SHP77 treated with DMSO at 0.1 percent for 48 hours (cell line): ENCODE results near the gene RASAL1.
A peak's percentile ranks its signal among the peaks of the same experiment; 100 is the strongest.

Experiments
- DNase-seq: peaks from one replicate; lab custom pipeline; 2025; lab: John Stamatoyannopoulos, UW

RASAL1 gene

GRCh38 chr12:113075137-113075683 is 60.4 kb downstream of the RASAL1 start:
- no peak for DNase-seq

GRCh38 chr12:113073586-113073985 is 62.0 kb downstream of the RASAL1 start:
- DNase-seq = no peak

- peak; percentile 31 for DNase-seq
Observed at GRCh38 chr12:113072136-113072535, 63.4 kb downstream of the RASAL1 start.

DNA sequence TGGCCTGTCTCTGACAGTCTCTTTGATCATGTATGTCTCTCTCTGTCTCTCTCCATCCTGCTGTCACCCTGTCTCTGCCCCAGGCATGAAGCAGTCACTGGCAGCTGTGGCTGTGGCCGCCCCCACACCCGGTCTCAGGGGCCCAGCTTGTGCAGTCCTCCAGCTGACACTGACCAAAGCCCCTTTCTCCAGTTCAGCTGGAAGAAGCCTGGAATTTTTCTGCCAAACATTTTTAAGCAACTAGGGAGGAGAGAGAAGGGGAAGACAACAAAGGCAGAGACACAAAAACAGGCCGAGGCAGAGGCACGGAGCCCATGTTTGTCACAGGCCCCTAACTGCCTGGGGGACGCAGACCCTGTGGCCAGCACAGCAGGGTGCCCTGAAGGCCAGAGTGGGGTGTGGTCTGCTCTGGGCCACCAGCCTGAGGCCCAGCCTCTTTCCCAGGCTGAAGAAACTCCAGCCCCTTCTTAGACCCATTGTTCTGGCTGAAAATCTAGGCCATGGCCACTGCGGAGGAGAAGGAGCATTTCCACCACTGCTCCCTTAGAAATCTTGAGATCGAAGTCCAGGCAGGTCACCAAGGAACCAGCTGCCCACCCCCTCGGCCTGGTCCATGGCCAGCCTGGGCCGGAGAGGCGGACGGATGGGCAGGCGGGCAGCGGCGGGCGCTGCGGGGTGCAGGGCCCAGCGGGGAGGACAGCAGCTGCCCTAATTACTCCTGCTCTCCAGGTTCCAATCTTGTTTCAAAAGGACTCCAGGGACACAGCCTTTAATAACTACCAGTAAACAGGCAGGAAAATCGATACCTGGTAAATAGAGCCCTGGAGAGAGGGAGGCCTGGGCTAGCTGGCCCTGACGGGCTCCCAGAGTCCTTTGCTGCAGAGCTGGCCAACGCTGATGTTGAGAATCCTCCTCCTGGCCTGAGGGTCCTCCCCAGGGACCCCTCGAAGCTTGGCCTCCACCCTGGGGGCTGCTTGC is 64.1 kb downstream of the RASAL1 start:
- peak; percentile 80 for DNase-seq

GRCh38 chr12:113070117-113070906 is 65.2 kb downstream of the RASAL1 start:
- no peak for DNase-seq

DNA sequence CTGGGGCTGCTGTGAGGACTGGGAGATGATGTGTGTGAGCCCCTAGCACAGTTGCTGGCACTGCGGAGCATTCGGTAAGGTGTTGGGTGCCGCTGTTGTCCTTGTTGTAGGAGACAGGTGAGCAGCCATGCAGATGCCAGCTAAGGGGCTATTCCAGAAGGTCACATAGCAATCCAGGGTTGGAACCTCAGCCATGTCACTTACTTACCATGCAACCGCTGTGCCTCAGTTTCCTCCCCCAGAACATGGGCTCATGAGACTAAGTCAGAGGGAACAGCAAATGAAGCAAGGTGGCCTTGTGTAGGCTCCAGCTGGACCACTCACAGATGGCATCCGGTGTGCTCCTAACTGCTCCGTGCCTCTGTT is 65.8 kb downstream of the RASAL1 start:
- no peak for DNase-seq

GRCh38 chr12:113069149-113069548 is 66.4 kb downstream of the RASAL1 start:
- no peak for DNase-seq

DNA sequence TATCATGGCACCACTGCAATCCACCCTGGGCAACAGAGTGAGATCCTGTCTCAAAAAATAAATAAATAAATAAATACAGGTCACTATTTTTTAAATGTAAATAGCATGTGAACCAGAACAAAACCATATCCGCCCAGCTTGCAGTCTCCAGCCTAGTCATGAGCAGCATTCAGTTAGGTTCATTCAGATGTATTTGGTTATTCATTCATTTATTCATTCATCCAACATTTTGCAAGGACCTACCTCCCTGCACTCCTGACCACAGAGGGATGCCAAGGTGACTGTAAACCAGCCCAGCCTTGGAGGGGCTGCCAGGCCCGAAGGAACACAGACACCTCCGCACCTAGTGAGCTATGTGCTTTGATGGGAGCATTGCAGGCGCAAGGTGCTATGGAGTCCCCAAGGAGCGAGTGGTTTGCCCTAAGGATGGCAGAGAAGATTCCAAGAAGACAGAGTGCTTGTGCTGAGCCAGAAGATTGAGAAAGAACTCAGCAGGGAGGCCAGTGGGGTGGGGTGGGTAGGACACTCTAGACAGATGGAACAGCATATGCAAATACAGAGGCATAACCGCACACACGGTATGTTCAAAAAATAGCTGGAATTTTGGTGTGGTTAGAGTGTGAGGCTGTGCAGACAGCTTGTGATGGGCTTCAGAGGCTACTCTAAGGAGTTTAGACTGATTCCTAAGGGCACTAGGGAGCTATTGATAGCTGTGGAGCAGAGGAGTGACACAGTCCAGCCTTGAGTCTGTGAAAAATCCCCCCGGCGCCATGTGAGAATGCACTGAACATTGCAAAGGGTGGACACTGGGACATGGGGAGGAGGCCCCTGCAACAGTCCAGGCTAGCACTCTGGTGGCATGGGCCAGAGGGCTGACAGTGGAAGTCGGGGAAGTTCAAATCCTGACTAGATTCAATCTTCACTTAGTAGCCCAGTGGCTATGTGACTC is 67.3 kb downstream of the RASAL1 start:
- DNase-seq = no peak

GRCh38 chr12:113066813-113067400 is 68.7 kb downstream of the RASAL1 start:
- DNase-seq = no peak

- no peak for DNase-seq
Observed at GRCh38 chr12:113065126-113066007, 70.2 kb downstream of the RASAL1 start.

DNA sequence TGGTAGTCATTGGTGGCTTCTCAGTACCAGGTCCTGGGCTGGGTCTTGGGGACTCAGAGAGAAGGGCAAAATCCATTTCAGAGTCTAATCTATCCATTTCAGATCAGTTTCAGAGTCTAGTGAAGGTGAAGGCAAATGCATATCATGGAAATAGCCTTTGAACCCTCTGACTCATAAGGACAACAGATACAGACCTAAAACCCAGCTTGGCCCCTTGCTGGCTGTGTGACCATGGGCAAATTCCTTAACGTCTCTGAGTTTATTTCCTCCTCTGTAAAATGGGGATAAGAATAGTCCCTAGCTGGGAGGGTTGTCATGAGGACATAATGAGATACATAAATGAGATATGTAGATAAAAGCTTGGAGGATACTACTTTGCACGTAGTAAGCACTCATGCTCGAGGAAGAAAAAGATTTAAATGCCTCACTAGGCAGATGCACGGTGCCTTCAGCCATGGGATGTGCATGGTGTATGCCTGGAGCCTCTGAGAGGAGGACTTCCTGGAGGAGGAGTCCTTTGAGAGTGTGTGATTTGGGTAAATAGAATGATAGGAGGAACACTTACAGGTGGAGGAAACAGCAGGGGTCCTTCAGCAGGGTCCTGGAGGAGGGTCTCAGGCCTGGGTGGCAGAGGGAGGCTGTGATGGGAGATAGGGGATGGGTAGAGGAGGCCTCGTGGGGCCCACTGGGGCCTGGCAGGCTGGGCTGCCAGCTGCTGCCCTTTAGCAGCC is 71.0 kb downstream of the RASAL1 start:
- no peak for DNase-seq

DNA sequence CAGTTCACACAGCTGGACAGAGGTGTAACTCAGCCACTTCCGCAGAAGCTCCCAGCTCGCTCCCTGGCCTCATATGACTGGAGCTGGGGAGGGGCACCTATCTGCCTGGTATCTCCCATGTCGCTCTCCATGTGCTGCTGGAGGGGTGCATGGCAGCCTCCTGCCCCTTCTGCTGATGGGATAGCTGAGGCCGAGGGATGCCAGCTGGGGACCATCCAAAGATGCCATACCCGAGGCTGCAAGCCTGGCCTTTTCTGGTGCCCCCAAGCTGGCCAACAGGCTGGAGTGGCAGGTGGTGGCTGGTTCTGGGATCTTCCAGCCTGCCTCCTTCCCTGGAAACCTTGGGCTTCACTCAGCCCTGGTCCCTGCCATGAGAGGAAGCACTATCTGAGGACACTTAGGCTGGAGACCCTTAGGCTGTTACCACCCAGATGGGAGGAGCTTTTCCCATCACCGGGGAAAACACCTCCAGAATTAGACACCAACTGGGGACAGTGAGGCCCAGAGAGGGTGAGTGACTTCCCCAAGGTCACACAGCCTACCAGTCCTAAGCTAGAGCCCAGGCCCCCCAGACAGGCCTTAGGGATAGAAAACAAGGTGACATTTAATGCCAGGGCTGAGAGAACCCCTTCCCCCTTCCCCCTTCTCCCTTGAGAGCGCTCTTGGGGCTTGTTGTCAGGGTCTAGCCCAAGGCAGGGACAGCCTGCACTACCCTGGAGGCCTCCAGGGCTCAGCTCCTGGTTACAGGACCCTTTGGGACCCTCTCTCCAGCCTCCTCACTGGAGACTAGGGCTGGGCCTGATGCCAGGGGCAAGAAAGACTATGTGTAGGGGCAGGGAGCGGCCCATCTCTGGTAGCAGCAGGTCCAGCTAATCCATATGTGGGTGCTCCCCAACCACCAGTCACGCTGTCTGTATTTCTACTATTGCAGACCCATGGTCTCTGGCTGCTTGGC is 71.9 kb downstream of the RASAL1 start:
- DNase-seq = no peak

GRCh38 chr12:113062502-113063395 is 72.8 kb downstream of the RASAL1 start:
- no peak for DNase-seq

DNA sequence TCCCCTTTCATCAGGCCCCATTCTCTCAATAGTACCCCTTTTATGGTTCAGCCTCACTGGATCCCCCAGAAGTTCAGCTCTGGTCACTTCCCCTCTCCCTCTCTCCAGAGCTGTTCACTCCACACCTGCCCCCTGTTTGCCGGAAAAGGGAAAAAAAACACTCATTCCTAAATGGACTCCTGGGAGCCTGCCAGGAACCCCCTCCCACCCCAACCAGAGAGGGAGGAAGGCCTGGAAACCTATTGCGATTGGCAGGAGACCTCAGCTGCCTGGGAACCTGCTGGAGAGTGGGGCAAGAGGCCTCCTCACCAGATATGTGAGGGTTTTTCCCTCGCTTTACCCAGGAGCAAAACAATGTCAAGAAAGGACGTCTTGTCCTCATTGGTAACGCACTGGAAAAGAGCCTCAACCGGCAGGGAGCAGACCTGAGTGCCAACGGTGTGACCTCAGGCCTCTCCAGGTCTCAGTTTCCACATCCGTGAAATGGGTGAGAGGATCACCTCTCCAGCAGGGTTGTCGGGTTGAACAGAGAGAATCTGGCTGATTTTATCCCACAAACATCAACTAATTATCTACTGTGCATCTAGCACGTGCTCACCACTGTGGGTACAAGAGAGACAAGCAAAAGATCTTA is 74.4 kb downstream of the RASAL1 start:
- no peak for DNase-seq

GRCh38 chr12:113060336-113060960 is 75.1 kb downstream of the RASAL1 start:
- no peak for DNase-seq

DNA sequence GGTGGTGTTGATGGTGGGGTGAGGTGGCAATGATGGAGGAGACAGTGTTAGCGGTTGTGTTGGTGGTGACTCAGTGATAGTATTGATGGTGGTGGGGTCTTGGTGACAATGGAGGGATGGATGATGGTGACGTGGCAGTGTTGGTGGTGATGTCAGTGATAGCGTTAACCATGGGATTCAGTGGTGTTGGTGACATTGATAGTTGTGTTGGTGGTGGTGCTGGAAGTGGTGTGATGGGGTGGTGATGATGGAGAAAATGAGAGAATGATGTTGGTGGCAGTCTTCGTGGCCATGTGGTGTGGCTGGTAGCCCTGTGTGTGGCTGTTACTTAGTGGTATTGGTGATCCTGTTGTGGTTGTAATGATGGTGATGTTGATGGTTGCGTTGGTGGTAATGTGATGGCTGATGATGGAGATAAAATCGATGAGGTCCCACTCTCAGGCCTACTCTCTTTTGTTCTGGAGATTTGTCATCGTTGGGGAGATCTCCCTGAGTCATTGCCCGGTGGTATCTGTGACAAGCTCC is 76.4 kb downstream of the RASAL1 start:
- no peak for DNase-seq
